Activated CD8-positive, alpha-beta T cell treated with anti-CD3 and anti-CD28 coated beads, Interleukin-2, amount 10 ng/mL, durations not matched to agents 7 days and 5 days (primary cell): ENCODE data around the gene RIOX2. TPM values are rescaled to one million over a fixed set of nuclear protein-coding genes. Genes with fewer than 3 reads are reported as not detected.

Source experiments
- ATAC-seq: fragments of 150-1000 bp; cut with Tn5 transposase; one replicate; pipeline ENCODE4 v1.10.0; 2021; ENCODE audit warnings: moderate library complexity
- CTCF ChIA-PET: fragments of 350-600 bp; sonication (Branson Sonifier 250); formaldehyde crosslinking; loops from one replicate; lab custom pipeline; 2021; ENCODE audit warnings: antibody characterized with exemption; lab: Charles Lee
- POLR2A ChIA-PET: fragments of 350-600 bp; sonication (Branson Sonifier 250); formaldehyde crosslinking; loops from one replicate; lab custom pipeline; 2021; ENCODE audit warnings: antibody characterized with exemption; lab: Charles Lee
- DNase-seq: peaks from one replicate; pipeline ENCODE4 v3.0.0-alpha.2; 2020
- H3K27ac Mint-ChIP-seq: one replicate; pipeline ENCODE4 v1.8.0; 2021; ENCODE audit warnings: mild to moderate bottlenecking, mixed read lengths
- H3K27me3 Mint-ChIP-seq: one replicate; pipeline ENCODE4 v1.8.0; 2021; ENCODE audit warnings: low read depth, mixed read lengths
- H3K36me3 Mint-ChIP-seq: one replicate; pipeline ENCODE4 v1.8.0; 2021; ENCODE audit warnings: low read depth, mixed read lengths
- H3K4me1 Mint-ChIP-seq: one replicate; pipeline ENCODE4 v1.8.0; 2021; ENCODE audit warnings: low read depth, mixed read lengths
- H3K4me3 Mint-ChIP-seq: one replicate; pipeline ENCODE4 v1.8.0; 2021; ENCODE audit warnings: mild to moderate bottlenecking, mixed read lengths
- H3K9me3 Mint-ChIP-seq: one replicate; pipeline ENCODE4 v1.8.0; 2022; ENCODE audit warnings: mixed read lengths; ENCODE audit not compliant: insufficient read depth
- total RNA-seq, 2 experiments: library from RNA; stranded (reverse); gene quantifications; one replicate each; pipeline ENCODE4 v1.2.3, GENCODE V29; 2021

Gene RIOX2
- total RNA-seq, 2 experiments from 2014 or later: 25.0 to 27.9 TPM

DNA sequence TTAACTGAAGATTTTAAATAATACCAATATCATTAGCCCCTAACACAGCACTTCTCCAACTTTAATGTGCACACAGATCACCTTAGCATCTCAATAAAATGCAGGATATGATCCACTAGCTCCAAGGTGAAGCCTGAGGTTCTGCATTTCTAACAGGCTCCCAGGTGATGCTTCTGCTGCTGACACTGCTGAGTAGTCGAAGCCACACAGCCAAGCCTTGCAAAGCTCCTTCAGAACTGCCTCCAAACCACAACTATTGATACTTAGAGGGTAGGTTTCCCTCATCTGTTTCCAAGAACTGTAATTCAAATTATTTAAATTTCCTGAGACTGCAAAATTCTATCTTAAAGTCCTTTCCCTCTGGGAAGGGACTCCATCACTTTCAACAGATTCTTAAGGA, 3.9 kb downstream of the RIOX2 start:
- POLR2A ChIA-PET: interaction anchor here (1.7 kb wide), 1 partner anchor 13 kb away, joined by 4 read pairs; no protein-coding TSS in a partner anchor
- Mint-ChIP-seq H3K4me1 (peaks cover 67% of the 10 kb centered on the region), H3K36me3 (peaks cover 37% of the 10 kb centered on the region), H3K27ac (peak overlapping the region; percentile 67), H3K27me3 (no peaks in the 10 kb centered on the region), H3K9me3 (no peaks in the 10 kb centered on the region), H3K4me3 (no peak overlapping the region)
- CTCF ChIA-PET: interaction anchor here (0.7 to 2.7 kb wide), 11 partner anchors 11 to 362 kb away, joined by 3 to 27 read pairs (median 3); no protein-coding TSS in a partner anchor
- peak; percentile 37 for DNase-seq
- ATAC-seq: no peak

DNA sequence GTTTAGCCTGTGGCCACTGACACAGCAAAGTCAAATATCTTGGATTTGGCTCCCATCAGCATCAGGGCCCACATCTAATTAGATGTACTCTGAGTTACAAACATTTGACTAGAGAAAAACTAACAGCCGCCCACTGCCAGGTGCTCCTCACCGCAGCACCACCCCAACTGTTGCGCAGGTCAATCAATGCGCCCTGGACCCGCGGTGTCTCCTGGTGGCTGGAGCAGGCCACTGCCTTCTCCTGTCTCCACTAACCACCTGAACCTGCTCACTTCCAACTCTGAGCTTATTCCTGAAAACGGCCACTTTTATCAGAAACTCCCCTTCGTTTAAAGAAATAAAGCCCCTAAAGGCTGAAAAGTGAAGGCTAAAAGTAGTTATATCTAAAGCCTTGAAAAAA, 4.3 kb downstream of the RIOX2 start:
- H3K9me3 Mint-ChIP-seq: no peaks in the 10 kb centered on the region
- no peaks in the 10 kb centered on the region for H3K27me3 Mint-ChIP-seq
- H3K4me1 Mint-ChIP-seq: peaks cover 63% of the 10 kb centered on the region
- ChIA-PET POLR2A (interaction anchor here (0.6 to 1.7 kb wide), 2 partner anchors 13 to 151 kb away, joined by 4 read pairs; no protein-coding TSS in a partner anchor), CTCF (interaction anchor here (0.9 to 2.7 kb wide), 10 partner anchors 10 to 363 kb away, joined by 3 to 27 read pairs (median 3); no protein-coding TSS in a partner anchor)
- DNase-seq: no peak
- H3K27ac Mint-ChIP-seq: peak overlapping the region; percentile 67
- H3K4me3 Mint-ChIP-seq: no peak overlapping the region
- no peak for ATAC-seq
- peaks cover 37% of the 10 kb centered on the region for H3K36me3 Mint-ChIP-seq

DNA sequence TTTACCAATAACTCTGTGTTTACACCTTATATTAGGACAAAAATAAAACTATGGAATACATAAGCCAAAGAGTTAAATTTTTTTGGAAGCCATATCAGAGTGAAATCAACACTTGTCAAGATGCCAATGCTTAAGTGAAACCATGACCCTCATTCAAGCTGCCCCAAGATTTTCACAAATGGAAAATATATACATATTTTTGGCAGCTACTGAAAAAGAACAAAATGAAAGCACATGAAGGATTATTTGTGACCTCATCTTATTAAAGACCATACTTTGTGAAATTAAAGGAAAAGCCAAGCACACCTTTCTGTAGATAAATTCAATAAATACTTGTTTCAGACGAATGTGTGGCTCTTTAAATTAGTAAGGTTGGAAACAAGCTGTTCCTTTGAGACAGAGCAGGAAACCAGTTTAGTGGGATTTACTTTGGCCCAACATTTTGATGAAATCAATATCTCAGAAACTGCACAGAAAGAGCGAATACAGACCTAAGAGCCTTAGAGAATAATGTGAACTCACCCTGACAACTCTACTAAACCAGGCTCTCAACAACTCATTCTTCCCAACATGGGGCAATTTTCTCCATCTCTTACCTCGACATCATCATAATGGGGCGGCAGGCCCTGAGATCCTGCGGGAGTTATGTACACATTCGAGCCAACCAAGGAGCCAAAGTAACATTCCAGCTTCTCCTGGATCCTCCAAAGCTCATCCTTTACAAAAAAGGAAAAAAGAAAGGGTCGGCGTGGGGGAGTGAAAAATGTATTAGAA, 11.1 kb downstream of the RIOX2 start:
- Mint-ChIP-seq H3K4me3 (no peak overlapping the region), H3K9me3 (no peaks in the 10 kb centered on the region), H3K27me3 (no peaks in the 10 kb centered on the region), H3K27ac (no peak overlapping the region), H3K4me1 (peaks cover 19% of the 10 kb centered on the region), H3K36me3 (peaks cover 47% of the 10 kb centered on the region)
- CTCF ChIA-PET: interaction anchor here (1.3 to 1.8 kb wide), 3 partner anchors 9 to 16 kb away, joined by 3 to 7 read pairs (median 4); no protein-coding TSS in a partner anchor
- DNase-seq (no peak), ATAC-seq (no peak)
- POLR2A ChIA-PET: no interaction called here

DNA sequence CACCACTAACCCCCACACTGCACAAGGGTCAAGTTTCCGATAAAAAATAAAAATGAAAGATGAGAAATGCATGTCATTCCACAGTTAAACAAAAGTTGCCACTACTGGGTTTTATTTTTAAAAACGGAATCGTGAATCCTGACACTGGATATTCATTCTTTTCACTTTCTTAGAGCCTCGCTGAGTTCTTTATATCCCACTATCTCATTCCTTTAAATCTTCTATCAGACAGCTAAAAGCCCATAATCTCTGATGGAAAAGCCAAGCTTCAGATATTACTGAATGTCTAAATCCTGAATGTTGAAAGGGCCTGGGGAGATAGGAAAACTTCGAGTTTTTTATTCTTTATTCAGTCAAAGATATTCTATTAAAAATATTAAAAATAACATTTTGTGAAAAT, 11.7 kb downstream of the RIOX2 start:
- H3K4me1 Mint-ChIP-seq: peaks cover 14% of the 10 kb centered on the region
- ChIA-PET POLR2A (no interaction called here), CTCF (interaction anchor here (1.0 to 1.8 kb wide), 4 partner anchors 10 to 63 kb away, joined by 3 to 7 read pairs (median 4); no protein-coding TSS in a partner anchor)
- H3K27ac Mint-ChIP-seq: no peak overlapping the region
- ATAC-seq: no peak
- H3K9me3 Mint-ChIP-seq: no peaks in the 10 kb centered on the region
- H3K4me3 Mint-ChIP-seq: no peak overlapping the region
- no peaks in the 10 kb centered on the region for H3K27me3 Mint-ChIP-seq
- peaks cover 42% of the 10 kb centered on the region for H3K36me3 Mint-ChIP-seq
- DNase-seq: no peak

DNA sequence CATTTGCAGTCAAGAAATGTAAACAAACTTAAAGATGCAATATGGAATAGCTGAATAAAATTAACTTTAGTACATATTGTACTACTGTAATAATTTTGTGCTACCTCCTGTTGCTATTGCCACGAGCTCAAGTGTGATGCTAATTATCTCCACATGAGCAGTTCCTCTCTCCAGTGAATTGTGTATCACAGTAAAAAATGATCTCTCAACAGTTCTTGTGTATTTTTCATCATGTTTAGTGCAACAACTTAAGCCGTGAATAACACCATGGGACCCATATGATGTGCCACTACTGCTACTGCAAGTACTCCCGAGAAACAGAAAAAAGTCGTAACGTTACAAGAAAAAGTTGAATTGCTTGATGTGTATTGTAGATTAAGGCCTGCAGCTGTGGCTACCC, 12.4 kb downstream of the RIOX2 start:
- H3K36me3 Mint-ChIP-seq: peaks cover 40% of the 10 kb centered on the region
- CTCF ChIA-PET: interaction anchor here (0.6 to 1.3 kb wide), 3 partner anchors 14 to 139 kb away, joined by 3 read pairs; partner anchors contain the start of gene CRYBG3
- H3K4me1 Mint-ChIP-seq: peaks cover 18% of the 10 kb centered on the region
- ATAC-seq (no peak), DNase-seq (no peak)
- no peak overlapping the region for H3K4me3 Mint-ChIP-seq
- POLR2A ChIA-PET: no interaction called here
- no peaks in the 10 kb centered on the region for H3K9me3 Mint-ChIP-seq
- H3K27ac Mint-ChIP-seq: no peak overlapping the region
- no peaks in the 10 kb centered on the region for H3K27me3 Mint-ChIP-seq

DNA sequence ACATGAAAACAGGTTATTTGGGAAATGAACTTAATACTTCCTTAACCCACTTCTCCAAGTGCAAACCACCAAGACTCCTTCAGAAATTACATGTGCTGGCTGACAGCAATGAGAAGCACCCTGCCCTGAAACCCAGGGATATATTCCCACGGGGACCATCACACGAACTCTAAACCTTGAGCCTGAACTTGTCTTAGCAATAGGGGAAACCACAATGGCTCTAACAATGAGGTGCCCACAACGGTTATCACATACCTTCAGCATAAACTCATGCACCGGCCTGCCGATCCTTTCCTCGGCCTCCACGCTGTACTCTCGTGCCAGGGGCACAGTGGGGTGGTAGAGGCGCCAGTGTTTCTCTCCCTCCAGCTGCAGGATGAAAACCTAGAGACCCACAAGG, 13.4 kb downstream of the RIOX2 start:
- CTCF ChIA-PET: interaction anchor here (0.7 kb wide), 1 partner anchor 9 kb away, joined by 3 read pairs; no protein-coding TSS in a partner anchor
- Mint-ChIP-seq H3K27ac (no peak overlapping the region), H3K4me1 (peaks cover 15% of the 10 kb centered on the region), H3K36me3 (peaks cover 39% of the 10 kb centered on the region), H3K27me3 (no peaks in the 10 kb centered on the region), H3K4me3 (no peak overlapping the region), H3K9me3 (no peaks in the 10 kb centered on the region)
- POLR2A ChIA-PET: no interaction called here
- ATAC-seq (no peak), DNase-seq (no peak)

DNA sequence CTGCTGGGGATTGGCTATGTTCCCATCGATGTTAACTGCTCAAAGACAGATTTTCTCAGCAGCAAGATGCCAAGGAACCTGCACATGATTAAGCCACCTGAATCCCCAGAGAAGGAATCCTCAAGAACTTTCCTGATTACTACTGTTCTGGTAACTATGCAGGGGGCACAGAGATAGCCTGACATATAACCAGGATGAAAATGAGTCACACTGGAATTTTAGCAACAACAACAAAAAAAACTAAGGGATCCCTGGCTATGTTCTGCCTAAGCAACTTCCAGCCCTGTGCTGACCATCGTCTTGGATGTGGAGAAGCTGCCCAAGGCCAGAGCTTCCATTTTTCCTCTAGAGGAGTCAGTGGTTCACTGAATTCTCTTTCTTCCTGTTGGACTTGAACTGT, 13.8 kb downstream of the RIOX2 start:
- H3K27me3 Mint-ChIP-seq: no peaks in the 10 kb centered on the region
- peaks cover 15% of the 10 kb centered on the region for H3K4me1 Mint-ChIP-seq
- no peak overlapping the region for H3K4me3 Mint-ChIP-seq
- ChIA-PET POLR2A (no interaction called here), CTCF (no interaction called here)
- ATAC-seq: no peak
- H3K27ac Mint-ChIP-seq: no peak overlapping the region
- DNase-seq: no peak
- H3K36me3 Mint-ChIP-seq: peaks cover 38% of the 10 kb centered on the region
- H3K9me3 Mint-ChIP-seq: no peaks in the 10 kb centered on the region

DNA sequence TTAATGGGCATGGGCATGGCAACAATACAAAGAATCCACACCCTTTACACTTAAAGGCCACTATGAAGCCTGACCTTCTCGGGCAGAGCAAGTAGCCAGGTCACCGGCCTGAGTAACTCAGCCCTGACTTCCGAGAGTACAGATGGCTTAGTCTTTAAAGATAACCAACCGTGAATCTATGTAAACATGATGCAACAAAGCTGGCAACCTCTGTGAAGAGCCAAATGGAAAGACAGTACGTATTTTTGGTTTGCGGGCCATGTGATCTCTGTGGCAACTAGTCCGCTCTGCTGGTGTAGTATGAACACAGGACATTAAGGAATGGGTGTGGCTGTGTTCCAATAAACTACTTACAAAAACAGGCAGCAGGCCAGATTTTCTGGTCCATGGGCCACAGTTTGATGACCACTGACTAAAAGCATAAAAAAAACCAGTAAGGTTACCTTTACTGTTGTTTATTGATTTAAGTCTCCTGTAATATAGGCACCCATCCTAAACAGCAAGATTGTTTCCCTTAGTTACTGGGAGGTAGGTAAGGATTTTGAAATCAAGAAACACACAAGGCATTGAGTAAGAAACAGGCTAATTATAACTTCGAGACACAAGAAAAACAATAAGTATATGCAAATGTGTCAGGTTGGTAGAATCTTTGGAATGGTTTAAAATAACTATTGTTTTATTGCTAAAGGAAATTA, 14.5 kb downstream of the RIOX2 start:
- peaks cover 15% of the 10 kb centered on the region for H3K4me1 Mint-ChIP-seq
- H3K27ac Mint-ChIP-seq: no peak overlapping the region
- DNase-seq (no peak), ATAC-seq (no peak)
- H3K4me3 Mint-ChIP-seq: no peak overlapping the region
- CTCF ChIA-PET: no interaction called here
- no peaks in the 10 kb centered on the region for H3K9me3 Mint-ChIP-seq
- H3K27me3 Mint-ChIP-seq: no peaks in the 10 kb centered on the region
- H3K36me3 Mint-ChIP-seq: peaks cover 42% of the 10 kb centered on the region
- POLR2A ChIA-PET: no interaction called here

DNA sequence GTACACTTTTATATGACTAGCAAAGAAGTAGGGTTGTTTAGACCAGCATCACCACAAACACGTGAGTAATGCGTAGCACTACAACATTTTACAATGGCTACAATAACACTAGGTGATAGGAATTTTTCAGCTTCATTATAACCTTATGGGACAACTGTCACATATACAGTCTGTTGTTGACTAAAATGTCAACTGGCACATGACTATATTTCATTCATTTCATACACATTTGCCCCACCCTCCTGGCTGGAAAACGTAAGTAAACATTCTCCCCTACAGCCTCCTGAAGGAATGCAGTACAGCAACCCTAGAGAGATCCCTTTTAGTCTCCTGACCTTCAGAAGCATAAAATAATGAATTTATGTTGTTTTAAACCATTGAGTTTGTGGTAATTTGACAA, 16.2 kb downstream of the RIOX2 start:
- Mint-ChIP-seq H3K9me3 (no peaks in the 10 kb centered on the region), H3K4me1 (peaks cover 7% of the 10 kb centered on the region), H3K36me3 (peaks cover 44% of the 10 kb centered on the region), H3K27ac (no peak overlapping the region), H3K27me3 (no peaks in the 10 kb centered on the region), H3K4me3 (no peak overlapping the region)
- ChIA-PET POLR2A (no interaction called here), CTCF (interaction anchor here (1.5 kb wide), 1 partner anchor 13 kb away, joined by 3 read pairs; no protein-coding TSS in a partner anchor)
- DNase-seq: no peak
- no peak for ATAC-seq

DNA sequence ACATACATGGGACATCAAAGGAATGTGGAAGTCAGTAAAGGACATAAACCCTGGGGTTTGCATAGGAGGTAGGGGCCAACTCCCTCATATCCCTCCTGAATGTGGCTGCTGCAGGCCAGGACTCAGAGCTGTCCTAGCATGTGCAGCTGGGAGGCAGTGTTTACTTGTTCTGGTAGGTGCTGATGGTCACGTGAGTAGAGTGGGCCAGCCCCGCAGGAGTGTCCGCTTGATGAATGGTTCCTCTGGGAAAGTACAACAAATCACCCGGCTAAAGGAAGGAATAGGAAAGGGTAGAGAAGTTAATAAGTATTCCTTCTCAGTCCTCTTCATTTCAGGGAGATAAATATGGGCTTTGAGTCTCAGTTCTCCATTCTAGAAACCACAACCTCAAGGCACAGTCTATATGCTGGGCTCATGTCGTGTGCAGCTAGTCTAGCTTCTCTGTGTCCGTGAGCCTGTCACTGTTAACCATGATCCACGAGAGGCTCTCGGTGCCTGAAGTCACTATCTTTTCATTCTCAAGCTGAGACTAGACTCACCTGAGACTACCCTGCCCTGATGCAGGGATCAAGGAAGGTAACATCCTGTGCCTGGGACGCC, 17.9 kb downstream of the RIOX2 start:
- H3K36me3 Mint-ChIP-seq: peaks cover 57% of the 10 kb centered on the region
- POLR2A ChIA-PET: interaction anchor here (1.1 kb wide), 1 partner anchor 14 kb away, joined by 4 read pairs; no protein-coding TSS in a partner anchor

DNA sequence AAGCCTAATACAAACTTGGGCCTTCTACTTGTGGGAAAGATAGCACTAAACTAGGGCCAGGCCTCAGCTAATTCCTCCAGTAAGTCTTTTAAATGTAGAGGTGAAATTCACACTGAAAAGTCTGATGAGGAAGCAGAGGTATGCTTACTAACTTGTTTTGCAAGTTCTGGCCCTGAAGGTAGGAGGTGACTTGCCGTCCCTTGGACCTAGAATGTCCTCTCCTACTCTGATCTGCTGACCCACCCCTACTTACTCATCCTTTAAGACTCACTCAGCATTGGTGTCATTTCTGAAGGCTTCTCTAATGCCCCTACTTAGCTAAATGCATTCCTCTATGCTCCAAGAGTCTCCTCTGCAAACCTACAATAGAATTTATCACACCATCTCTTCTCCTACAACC, 19.4 kb downstream of the RIOX2 start:
- ChIA-PET POLR2A (no interaction called here), CTCF (no interaction called here)
- Mint-ChIP-seq H3K4me1 (peaks cover 7% of the 10 kb centered on the region), H3K4me3 (no peak overlapping the region), H3K9me3 (no peaks in the 10 kb centered on the region), H3K27me3 (no peaks in the 10 kb centered on the region), H3K36me3 (peaks cover 66% of the 10 kb centered on the region), H3K27ac (no peak overlapping the region)
- DNase-seq: no peak
- no peak for ATAC-seq

More for the DNA sequence above, 17.9 kb downstream of the RIOX2 start:
- CTCF ChIA-PET: interaction anchor here (1.2 to 1.5 kb wide), 3 partner anchors 15 to 70 kb away, joined by 4 to 9 read pairs (median 5); no protein-coding TSS in a partner anchor
- Mint-ChIP-seq H3K27me3 (no peaks in the 10 kb centered on the region), H3K4me1 (peaks cover 7% of the 10 kb centered on the region), H3K9me3 (no peaks in the 10 kb centered on the region), H3K4me3 (no peak overlapping the region), H3K27ac (no peak overlapping the region)
- ATAC-seq (no peak), DNase-seq (no peak)
